Liver (tissue), 10 donors: ENCODE results near the gene ANKRD20A1. TPM values are rescaled to one million over a fixed set of nuclear protein-coding genes. Genes with fewer than 3 reads are reported as not detected.
"Not testable (repeated sequence)": the region's sequence is repeated elsewhere in the genome, so short reads cannot be mapped to it uniquely, and the experiment has no call there.

Experiments
- DNase-seq: peaks from one replicate; pipeline ENCODE4 v3.0.0-alpha.2; 2017; ENCODE audit warnings: low spot score
- H3K27ac ChIP-seq, 2 donors: one replicate each; pipeline ENCODE4 v1.7.0; 2013; ENCODE audit warnings: inconsistent platforms in 2 of 2, low read length in 2 of 2, control low read depth in 1 of 2, low read depth in 1 of 2, mild to moderate bottlenecking in 1 of 2
- H3K27me3 ChIP-seq, 4 donors: one replicate each; pipeline versions ENCODE4 v1.6.1 to v1.7.0; 2013; ENCODE audit warnings: low read length in 3 of 4, inconsistent platforms in 1 of 4, mild to moderate bottlenecking in 1 of 4, moderate library complexity in 1 of 4; ENCODE audit not compliant: control insufficient read depth in 4 of 4, insufficient read depth in 4 of 4
- H3K36me3 ChIP-seq, 4 donors: one replicate each; pipeline versions ENCODE4 v1.6.1 to v1.7.0; 2013; ENCODE audit warnings: low read length in 3 of 4, mild to moderate bottlenecking in 3 of 4, low read depth in 1 of 4, moderate library complexity in 1 of 4; ENCODE audit not compliant: control insufficient read depth in 4 of 4, insufficient read depth in 3 of 4
- H3K4me1 ChIP-seq, 4 donors: one replicate each; pipeline versions ENCODE4 v1.6.1 to v1.7.0; 2013; ENCODE audit warnings: low read length in 3 of 4, mild to moderate bottlenecking in 3 of 4, moderate library complexity in 1 of 4; ENCODE audit not compliant: control insufficient read depth in 4 of 4, insufficient read depth in 4 of 4
- H3K4me3 ChIP-seq, 3 donors: one replicate each; pipeline versions ENCODE4 v1.6.1 to v1.7.0; 2013; ENCODE audit warnings: low read length in 3 of 3, control low read depth in 1 of 3, low read depth in 1 of 3, mild to moderate bottlenecking in 1 of 3
- H3K9ac ChIP-seq, 2 donors: one replicate each; pipeline ENCODE4 v1.7.0; 2013; ENCODE audit warnings: low read length in 2 of 2, mild to moderate bottlenecking in 2 of 2, moderate library complexity in 2 of 2, control low read depth in 1 of 2, low read depth in 1 of 2
- H3K9me3 ChIP-seq, 4 donors: one replicate each; pipeline versions ENCODE4 v1.6.1 to v1.7.0; 2013; ENCODE audit warnings: low read length in 3 of 4; ENCODE audit not compliant: control insufficient read depth in 4 of 4
- WGBS: extraction: QIAGEN DNeasy Blood & Tissue Kit; methylation state at CpG from one replicate; pipeline ENCODE4 v1.1.7; 2013; 5-methylcytosine and 5-hydroxymethylcytosine counted together
- polyA plus RNA-seq, 2 donors: library from polyadenylated mRNA; stranded (reverse) in 1 of 2; unstranded in 1 of 2; fragments of 200-250 nt in 1 of 2; fragments of >200 nt in 1 of 2; fragmentation: Nextera tagmentation in 1 of 2; extraction: Ambion mirVana in 1 of 2; gene quantifications; one replicate each; pipeline versions ENCODE4 v1.2.1 to v1.2.3, GENCODE V29; 2013 to 2015
- small RNA-seq: library from RNA; depleted of rRNA; stranded (forward); fragments of <200 nt; gene quantifications from one replicate; pipeline ENCODE3, GENCODE V24; 2014
- total RNA-seq, 2 donors: library from RNA; depleted of rRNA; stranded (reverse); fragments of >200 nt; gene quantifications; one replicate each; pipeline ENCODE4 v1.2.3, GENCODE V29; 2014
- TF ChIP-seq, protein P1 (sequence below): fragments of 150-350 bp; IDR thresholded peaks from 2 replicates; pipeline ENCODE4 v1.5.1; 2017; ENCODE audit warnings: improper control_type of control experiment, low read depth, low read length; ENCODE audit not compliant: missing input control
- donor health status: healthy.
- donor health status: healthy.
- donor health status: healthy.
- donor health status: healthy.
- donor health status: healthy.

The ANKRD20A1 gene
- total RNA-seq (1 to 10 TPM in 1 of 2 donors, under 1 TPM in 1; 0.70 to 1.2 TPM), polyA plus RNA-seq (1 to 10 TPM in 1 of 2 donors, under 1 TPM in 1; 0.09 to 1.3 TPM)

DNA sequence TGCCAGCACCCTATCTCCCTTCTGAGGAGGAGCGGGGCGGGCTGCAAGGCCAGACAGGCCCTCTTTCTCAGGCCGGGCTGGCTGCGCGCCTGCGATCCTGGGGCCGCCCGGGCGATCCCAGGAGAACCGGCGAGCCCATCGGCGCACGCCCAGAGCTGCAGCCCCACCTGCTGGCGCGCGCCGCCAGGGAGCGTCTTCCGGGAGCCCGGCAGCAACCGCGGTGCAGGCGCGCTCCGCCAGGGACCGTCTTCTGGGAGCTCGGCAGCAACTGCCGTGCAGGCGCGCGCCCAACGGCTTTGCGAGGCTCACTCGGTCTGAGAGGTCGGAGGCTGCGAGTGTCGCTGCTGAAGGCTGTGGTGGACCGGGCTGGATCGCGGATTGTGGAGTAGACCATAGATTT, at the start of gene ANKRD20A1:
ANKRD20A1 (plus strand) TSS at position 61 of the 400 bp plus-strand sequence. CDS start 496 bp downstream, outside the sequence.
- TF ChIP-seq, protein P1, sequence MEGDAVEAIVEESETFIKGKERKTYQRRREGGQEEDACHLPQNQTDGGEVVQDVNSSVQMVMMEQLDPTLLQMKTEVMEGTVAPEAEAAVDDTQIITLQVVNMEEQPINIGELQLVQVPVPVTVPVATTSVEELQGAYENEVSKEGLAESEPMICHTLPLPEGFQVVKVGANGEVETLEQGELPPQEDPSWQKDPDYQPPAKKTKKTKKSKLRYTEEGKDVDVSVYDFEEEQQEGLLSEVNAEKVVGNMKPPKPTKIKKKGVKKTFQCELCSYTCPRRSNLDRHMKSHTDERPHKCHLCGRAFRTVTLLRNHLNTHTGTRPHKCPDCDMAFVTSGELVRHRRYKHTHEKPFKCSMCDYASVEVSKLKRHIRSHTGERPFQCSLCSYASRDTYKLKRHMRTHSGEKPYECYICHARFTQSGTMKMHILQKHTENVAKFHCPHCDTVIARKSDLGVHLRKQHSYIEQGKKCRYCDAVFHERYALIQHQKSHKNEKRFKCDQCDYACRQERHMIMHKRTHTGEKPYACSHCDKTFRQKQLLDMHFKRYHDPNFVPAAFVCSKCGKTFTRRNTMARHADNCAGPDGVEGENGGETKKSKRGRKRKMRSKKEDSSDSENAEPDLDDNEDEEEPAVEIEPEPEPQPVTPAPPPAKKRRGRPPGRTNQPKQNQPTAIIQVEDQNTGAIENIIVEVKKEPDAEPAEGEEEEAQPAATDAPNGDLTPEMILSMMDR: peak; percentile 4
- not testable (repeated sequence) for H3K4me1 ChIP-seq, DNase-seq, H3K4me3 ChIP-seq, H3K9ac ChIP-seq, H3K9me3 ChIP-seq, H3K27me3 ChIP-seq, H3K27ac ChIP-seq, H3K36me3 ChIP-seq
- 0% methylated on average over 6 of the region's 41 CpGs for WGBS

DNA sequence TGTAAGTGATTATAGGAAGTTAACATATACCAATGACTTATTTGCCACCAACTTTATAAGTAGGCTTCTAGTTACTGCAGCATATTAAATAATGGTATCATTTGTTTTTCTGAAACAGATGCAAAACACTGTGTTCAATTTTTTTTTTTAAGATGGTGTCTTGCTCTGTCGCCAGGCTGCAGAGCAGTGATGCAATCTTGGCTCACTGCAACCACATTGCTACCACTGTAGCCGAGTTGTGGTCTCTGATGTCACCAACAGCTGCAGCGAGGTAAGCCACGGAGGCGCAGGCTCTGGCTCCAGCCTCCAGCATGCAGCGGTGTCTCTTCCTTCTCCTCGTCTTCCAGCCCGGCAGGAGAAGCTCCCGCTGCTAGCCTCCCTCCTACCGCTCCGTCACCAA, 26.6 kb upstream of the ANKRD20A1 start:
- 84% methylated on average over 8 of the region's 11 CpGs for WGBS
- DNase-seq: not testable (repeated sequence)

More for the DNA sequence above, 26.6 kb upstream of the ANKRD20A1 start:
- H3K27me3 ChIP-seq, H3K27ac ChIP-seq, H3K4me3 ChIP-seq, H3K4me1 ChIP-seq, H3K9me3 ChIP-seq, H3K36me3 ChIP-seq, H3K9ac ChIP-seq: not testable (repeated sequence)

Small RNA genes lying within 50 kb of the gene (small RNA-seq; reads per million reads assigned to genes)
- gene RNU6-368P: not detected
